ENCODE data around the gene BRPF3.

The BRPF3 gene

DNA sequence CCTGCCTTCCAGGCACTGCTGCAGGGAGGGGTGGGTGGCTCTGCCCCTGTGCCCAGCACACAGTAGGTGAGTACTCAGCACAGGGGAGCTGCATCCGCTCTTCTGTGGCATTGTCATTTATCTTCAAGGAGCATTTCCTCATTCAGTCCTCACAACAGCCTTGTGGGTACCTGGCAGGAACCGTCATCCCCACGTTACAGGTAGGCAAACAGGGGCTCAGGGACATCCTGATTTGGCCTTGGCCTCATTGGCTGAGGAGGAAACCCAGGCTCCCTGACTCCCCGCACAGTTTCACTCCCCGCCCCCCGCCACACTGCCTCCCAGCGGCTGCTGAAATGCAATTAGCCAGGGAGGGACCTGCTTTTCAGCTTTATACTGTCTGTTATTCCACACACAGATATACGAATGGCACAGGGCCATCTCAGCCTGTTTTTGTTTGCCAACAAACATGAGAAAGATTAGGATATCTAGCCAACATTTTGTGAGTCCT lies 49.1 kb downstream of the BRPF3 start:
- POLR2A ChIA-PET: no interaction called here
- TF ChIP-seq ZNF830 (tag by site-specific recombination; IDR thresholded peaks at IDR 0.05; ENCODE audit: low read depth): no peak
- TF ChIP-seq WT1 (tag by site-specific recombination; IDR thresholded peaks at IDR 0.05): 0 out of 2 replicates have a peak, but pooled peaks have one; percentile 18
- no peak for TF ChIP-seq ZNF274 (IDR thresholded peaks at IDR 0.05; ENCODE audit: low read length)
- TF ChIP-seq ZNF274 (tag by site-specific recombination; IDR thresholded peaks at IDR 0.05; ENCODE audit: borderline replicate concordance): no peak
- TF ChIP-seq, protein P1, sequence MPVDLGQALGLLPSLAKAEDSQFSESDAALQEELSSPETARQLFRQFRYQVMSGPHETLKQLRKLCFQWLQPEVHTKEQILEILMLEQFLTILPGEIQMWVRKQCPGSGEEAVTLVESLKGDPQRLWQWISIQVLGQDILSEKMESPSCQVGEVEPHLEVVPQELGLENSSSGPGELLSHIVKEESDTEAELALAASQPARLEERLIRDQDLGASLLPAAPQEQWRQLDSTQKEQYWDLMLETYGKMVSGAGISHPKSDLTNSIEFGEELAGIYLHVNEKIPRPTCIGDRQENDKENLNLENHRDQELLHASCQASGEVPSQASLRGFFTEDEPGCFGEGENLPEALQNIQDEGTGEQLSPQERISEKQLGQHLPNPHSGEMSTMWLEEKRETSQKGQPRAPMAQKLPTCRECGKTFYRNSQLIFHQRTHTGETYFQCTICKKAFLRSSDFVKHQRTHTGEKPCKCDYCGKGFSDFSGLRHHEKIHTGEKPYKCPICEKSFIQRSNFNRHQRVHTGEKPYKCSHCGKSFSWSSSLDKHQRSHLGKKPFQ (tag by site-specific recombination; IDR thresholded peaks at IDR 0.05): no peak
- TF ChIP-seq, protein P2, sequence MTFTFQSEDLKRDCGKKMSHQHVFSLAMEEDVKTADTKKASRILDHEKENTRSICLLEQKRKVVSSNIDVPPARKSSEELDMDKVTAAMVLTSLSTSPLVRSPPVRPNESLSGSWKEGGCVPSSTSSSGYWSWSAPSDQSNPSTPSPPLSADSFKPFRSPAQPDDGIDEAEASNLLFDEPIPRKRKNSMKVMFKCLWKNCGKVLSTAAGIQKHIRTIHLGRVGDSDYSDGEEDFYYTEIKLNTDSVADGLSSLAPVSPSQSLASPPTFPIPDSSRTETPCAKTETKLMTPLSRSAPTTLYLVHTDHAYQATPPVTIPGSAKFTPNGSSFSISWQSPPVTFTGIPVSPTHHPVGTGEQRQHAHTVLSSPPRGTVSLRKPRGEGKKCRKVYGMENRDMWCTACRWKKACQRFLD (tag by site-specific recombination; IDR thresholded peaks at IDR 0.05): no peak
- no peak for TF ChIP-seq ZNF768 (tag by site-specific recombination; IDR thresholded peaks at IDR 0.05)
- Histone ChIP-seq H3K9me3 (ENCODE audit: control insufficient read depth, insufficient read depth, low read depth, low read length) (no peaks in the 10 kb centered on the region), H3K36me3 (ENCODE audit: control insufficient read depth in 2 of 2, insufficient read depth in 1 of 2, low read length in 2 of 2) (no peaks in the 10 kb centered on the region), H3K27ac (ENCODE audit: extremely low read depth, low read depth, low read length) (no peak overlapping the region), H3K4me3 (ENCODE audit: low read depth, low read length) (no peak overlapping the region), H3K4me1 (ENCODE audit: control insufficient read depth, insufficient read depth, low read length) (no peaks in the 10 kb centered on the region)
- CTCF ChIA-PET: interaction anchor here (1.3 kb wide), 1 partner anchor 16 kb away, joined by 3 read pairs; no protein-coding TSS in a partner anchor

DNA sequence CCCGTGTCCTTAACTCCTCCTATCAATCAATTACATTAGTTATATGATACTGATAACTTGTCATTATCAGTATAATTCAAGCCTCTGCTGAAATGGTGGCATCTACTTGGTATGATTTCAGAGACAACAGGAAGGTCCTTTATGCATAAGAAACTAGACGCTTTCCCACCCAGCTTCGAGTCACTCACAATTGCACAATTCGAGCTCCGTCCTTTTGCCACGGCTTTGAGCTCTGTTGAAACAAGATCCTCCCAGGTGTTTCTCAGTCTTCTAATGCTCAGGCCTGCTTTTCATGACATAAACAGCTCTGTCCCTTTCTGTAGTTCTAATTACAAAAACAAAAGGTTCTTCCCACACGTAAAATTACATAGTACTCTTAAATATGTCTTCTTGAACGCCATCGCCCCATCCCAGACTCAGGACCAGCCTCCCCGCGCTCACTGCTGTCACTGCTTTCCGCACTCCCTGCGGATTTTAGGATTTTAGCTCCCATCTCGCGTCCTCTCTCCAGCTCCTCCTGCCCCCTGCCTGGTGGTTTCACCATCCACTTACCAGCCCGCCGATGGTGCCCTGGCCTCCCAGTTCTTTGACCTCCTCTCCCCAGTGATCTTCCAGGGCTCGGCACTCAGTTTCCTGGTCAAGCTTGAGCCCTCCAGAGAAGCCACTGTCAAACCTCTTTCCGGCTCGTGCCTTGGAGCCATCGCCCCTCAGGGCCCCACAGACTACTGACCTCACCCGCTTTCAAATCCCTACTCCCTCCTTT lies 50.1 kb downstream of the BRPF3 start:
- no peaks in the 10 kb centered on the region for H3K4me1 ChIP-seq (ENCODE audit: control insufficient read depth, insufficient read depth, low read length)
- ChIA-PET CTCF (interaction anchor here (0.6 to 1.0 kb wide), 3 partner anchors 56 to 509 kb away, joined by 3 to 6 read pairs (median 3); no protein-coding TSS in a partner anchor), POLR2A (no interaction called here)
- no peak overlapping the region for H3K4me3 ChIP-seq (ENCODE audit: low read depth, low read length)
- no peaks in the 10 kb centered on the region for H3K9me3 ChIP-seq (ENCODE audit: control insufficient read depth, insufficient read depth, low read depth, low read length)
- no peak overlapping the region for H3K27ac ChIP-seq (ENCODE audit: extremely low read depth, low read depth, low read length)
- TF ChIP-seq, protein P3, sequence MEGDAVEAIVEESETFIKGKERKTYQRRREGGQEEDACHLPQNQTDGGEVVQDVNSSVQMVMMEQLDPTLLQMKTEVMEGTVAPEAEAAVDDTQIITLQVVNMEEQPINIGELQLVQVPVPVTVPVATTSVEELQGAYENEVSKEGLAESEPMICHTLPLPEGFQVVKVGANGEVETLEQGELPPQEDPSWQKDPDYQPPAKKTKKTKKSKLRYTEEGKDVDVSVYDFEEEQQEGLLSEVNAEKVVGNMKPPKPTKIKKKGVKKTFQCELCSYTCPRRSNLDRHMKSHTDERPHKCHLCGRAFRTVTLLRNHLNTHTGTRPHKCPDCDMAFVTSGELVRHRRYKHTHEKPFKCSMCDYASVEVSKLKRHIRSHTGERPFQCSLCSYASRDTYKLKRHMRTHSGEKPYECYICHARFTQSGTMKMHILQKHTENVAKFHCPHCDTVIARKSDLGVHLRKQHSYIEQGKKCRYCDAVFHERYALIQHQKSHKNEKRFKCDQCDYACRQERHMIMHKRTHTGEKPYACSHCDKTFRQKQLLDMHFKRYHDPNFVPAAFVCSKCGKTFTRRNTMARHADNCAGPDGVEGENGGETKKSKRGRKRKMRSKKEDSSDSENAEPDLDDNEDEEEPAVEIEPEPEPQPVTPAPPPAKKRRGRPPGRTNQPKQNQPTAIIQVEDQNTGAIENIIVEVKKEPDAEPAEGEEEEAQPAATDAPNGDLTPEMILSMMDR (tag by site-specific recombination; IDR thresholded peaks at IDR 0.05): no peak
- TF ChIP-seq ZNF211 (tag by site-specific recombination; IDR thresholded peaks at IDR 0.05; ENCODE audit: low read depth) (no peak), ZNF19 (tag by site-specific recombination; IDR thresholded peaks at IDR 0.05; ENCODE audit: low read depth) (no peak), ZNF426 (tag by site-specific recombination; IDR thresholded peaks at IDR 0.05) (no peak), HOXA7 (CRISPR knock-in tag; IDR thresholded peaks at IDR 0.05; ENCODE audit: borderline replicate concordance) (no peak), ZNF394 (tag by site-specific recombination; IDR thresholded peaks at IDR 0.05; ENCODE audit: borderline replicate concordance) (no peak), ZNF366 (tag by site-specific recombination; conservative IDR thresholded peaks at IDR 0.05) (no peak)
- TF ChIP-seq, protein P4, sequence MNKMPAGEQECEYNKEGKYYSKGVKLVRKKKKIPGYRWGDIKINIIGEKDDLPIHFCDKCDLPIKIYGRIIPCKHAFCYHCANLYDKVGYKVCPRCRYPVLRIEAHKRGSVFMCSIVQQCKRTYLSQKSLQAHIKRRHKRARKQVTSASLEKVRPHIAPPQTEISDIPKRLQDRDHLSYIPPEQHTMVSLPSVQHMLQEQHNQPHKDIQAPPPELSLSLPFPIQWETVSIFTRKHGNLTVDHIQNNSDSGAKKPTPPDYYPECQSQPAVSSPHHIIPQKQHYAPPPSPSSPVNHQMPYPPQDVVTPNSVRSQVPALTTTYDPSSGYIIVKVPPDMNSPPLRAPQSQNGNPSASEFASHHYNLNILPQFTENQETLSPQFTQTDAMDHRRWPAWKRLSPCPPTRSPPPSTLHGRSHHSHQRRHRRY (tag by site-specific recombination; IDR thresholded peaks at IDR 0.05): no peak
- TF ChIP-seq, protein P5, sequence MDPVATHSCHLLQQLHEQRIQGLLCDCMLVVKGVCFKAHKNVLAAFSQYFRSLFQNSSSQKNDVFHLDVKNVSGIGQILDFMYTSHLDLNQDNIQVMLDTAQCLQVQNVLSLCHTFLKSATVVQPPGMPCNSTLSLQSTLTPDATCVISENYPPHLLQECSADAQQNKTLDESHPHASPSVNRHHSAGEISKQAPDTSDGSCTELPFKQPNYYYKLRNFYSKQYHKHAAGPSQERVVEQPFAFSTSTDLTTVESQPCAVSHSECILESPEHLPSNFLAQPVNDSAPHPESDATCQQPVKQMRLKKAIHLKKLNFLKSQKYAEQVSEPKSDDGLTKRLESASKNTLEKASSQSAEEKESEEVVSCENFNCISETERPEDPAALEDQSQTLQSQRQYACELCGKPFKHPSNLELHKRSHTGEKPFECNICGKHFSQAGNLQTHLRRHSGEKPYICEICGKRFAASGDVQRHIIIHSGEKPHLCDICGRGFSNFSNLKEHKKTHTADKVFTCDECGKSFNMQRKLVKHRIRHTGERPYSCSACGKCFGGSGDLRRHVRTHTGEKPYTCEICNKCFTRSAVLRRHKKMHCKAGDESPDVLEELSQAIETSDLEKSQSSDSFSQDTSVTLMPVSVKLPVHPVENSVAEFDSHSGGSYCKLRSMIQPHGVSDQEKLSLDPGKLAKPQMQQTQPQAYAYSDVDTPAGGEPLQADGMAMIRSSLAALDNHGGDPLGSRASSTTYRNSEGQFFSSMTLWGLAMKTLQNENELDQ (tag by site-specific recombination; IDR thresholded peaks at IDR 0.05; ENCODE audit: low read depth): no peak
- no peaks in the 10 kb centered on the region for H3K36me3 ChIP-seq (ENCODE audit: control insufficient read depth in 2 of 2, insufficient read depth in 1 of 2, low read length in 2 of 2)

All from HEK293 (cell line).